WTC11 (cell line): ENCODE data around the gene WWC1.

Experiments
- CREM ChIP-seq: sonication (generic); formaldehyde crosslinking; IDR thresholded peaks from 2 replicates; pipeline ENCODE4 v1.8.1; 2022; ENCODE audit warnings: mild to moderate bottlenecking, missing genetic modification reagents, moderate library complexity
- CTCF ChIP-seq: fragments of 200-600 bp; IDR thresholded peaks from 2 replicates; pipeline ENCODE4 v1.8.0; 2022; ENCODE audit warnings: antibody characterized with exemption
- ESRRA ChIP-seq: sonication (generic); formaldehyde crosslinking; IDR thresholded peaks from 2 replicates; pipeline ENCODE4 v1.8.1; 2022; ENCODE audit warnings: mild to moderate bottlenecking, missing genetic modification reagents, borderline replicate concordance
- FOXK1 ChIP-seq: sonication (generic); formaldehyde crosslinking; IDR thresholded peaks from 2 replicates; pipeline ENCODE4 v1.8.0; 2022; ENCODE audit warnings: mild to moderate bottlenecking, moderate library complexity, missing genetic modification reagents
- NR2C2 ChIP-seq: sonication (generic); formaldehyde crosslinking; IDR thresholded peaks from 2 replicates; pipeline ENCODE4 v1.8.0; 2022; ENCODE audit warnings: mild to moderate bottlenecking, missing genetic modification reagents
- PRDM15 ChIP-seq: sonication (generic); formaldehyde crosslinking; IDR thresholded peaks from 2 replicates; pipeline ENCODE4 v1.8.0; 2022; ENCODE audit warnings: missing genetic modification reagents
- PREB ChIP-seq: sonication (generic); formaldehyde crosslinking; IDR thresholded peaks from 2 replicates; pipeline ENCODE4 v1.8.1; 2022; ENCODE audit warnings: mild to moderate bottlenecking, missing genetic modification reagents, moderate library complexity, borderline replicate concordance
- SP1 ChIP-seq: sonication (generic); formaldehyde crosslinking; conservative IDR thresholded peaks from 2 replicates; pipeline ENCODE4 v1.8.1; 2022; ENCODE audit warnings: missing genetic modification reagents
- TCF7 ChIP-seq: sonication (generic); formaldehyde crosslinking; IDR thresholded peaks from 2 replicates; pipeline ENCODE4 v1.8.0; 2022; ENCODE audit warnings: mild to moderate bottlenecking, low read depth, missing genetic modification reagents, moderate library complexity

GRCh38 chr5:168409591-168410458 lies 118.4 kb downstream of the WWC1 start:
- no peak for TF ChIP-seq TCF7 (CRISPR knock-in tag)
- TF ChIP-seq CREM (CRISPR knock-in tag) = no peak
- no peak for TF ChIP-seq CTCF
- no peak for TF ChIP-seq PRDM15
- no peak for TF ChIP-seq SP1 (CRISPR knock-in tag)
- TF ChIP-seq NR2C2 (CRISPR knock-in tag) = no peak
- TF ChIP-seq PREB (CRISPR knock-in tag) = no peak
- TF ChIP-seq FOXK1 (CRISPR knock-in tag) = no peak
- TF ChIP-seq ESRRA (CRISPR knock-in tag) = no peak
